ENCODE results near the gene HSF2BP.
"Not testable (repeated sequence)": the region's sequence is repeated elsewhere in the genome, so short reads cannot be mapped to it uniquely, and the experiment has no call there.

Gene HSF2BP

GRCh38 chr21:43687566-43688399, 28.5 kb upstream of the HSF2BP start:
- DNase-seq (ENCODE audit: low read depth in 2 of 3, low spot score in 2 of 3) = no peak

- DNase-seq (ENCODE audit: low read depth in 2 of 3, low spot score in 2 of 3) = no peak
These were observed 27.7 kb upstream of the HSF2BP start for GRCh38 chr21:43686811-43687565.

- no peak for DNase-seq (ENCODE audit: low read depth in 2 of 3, low spot score in 2 of 3)
These were observed 25.1 kb upstream of the HSF2BP start for GRCh38 chr21:43684424-43684823.

GRCh38 chr21:43681650-43682049, 22.4 kb upstream of the HSF2BP start:
- no peak for DNase-seq (ENCODE audit: low read depth in 2 of 3, low spot score in 2 of 3)

GRCh38 chr21:43680421-43680820, 21.1 kb upstream of the HSF2BP start:
- DNase-seq (ENCODE audit: low read depth in 2 of 3, low spot score in 2 of 3) = not testable (repeated sequence)

- no peak for DNase-seq (ENCODE audit: low read depth in 2 of 3, low spot score in 2 of 3)
These were observed 20.7 kb upstream of the HSF2BP start for GRCh38 chr21:43679951-43680350.

GRCh38 chr21:43676391-43676790, 17.1 kb upstream of the HSF2BP start:
- DNase-seq (ENCODE audit: low read depth in 2 of 3, low spot score in 2 of 3) = no peak

GRCh38 chr21:43675871-43676270, 16.6 kb upstream of the HSF2BP start:
- DNase-seq (ENCODE audit: low read depth in 2 of 3, low spot score in 2 of 3) = no peak

GRCh38 chr21:43669828-43670605, 10.7 kb upstream of the HSF2BP start:
- no peak for DNase-seq (ENCODE audit: low read depth in 2 of 3, low spot score in 2 of 3)

GRCh38 chr21:43667191-43667904, 8.1 kb upstream of the HSF2BP start:
- DNase-seq (ENCODE audit: low read depth in 2 of 3, low spot score in 2 of 3) = no peak

GRCh38 chr21:43665879-43666278, 6.6 kb upstream of the HSF2BP start:
- DNase-seq (ENCODE audit: low read depth in 2 of 3, low spot score in 2 of 3) = no peak

GRCh38 chr21:43664358-43664757, 5.1 kb upstream of the HSF2BP start:
- no peak for DNase-seq (ENCODE audit: low read depth in 2 of 3, low spot score in 2 of 3)

GRCh38 chr21:43663033-43663432, 3.7 kb upstream of the HSF2BP start:
- no peak for DNase-seq (ENCODE audit: low read depth in 2 of 3, low spot score in 2 of 3)

- DNase-seq (ENCODE audit: low read depth in 2 of 3, low spot score in 2 of 3) = no peak
These were observed 3.0 kb upstream of the HSF2BP start for GRCh38 chr21:43662286-43662685.

- no peak for DNase-seq (ENCODE audit: low read depth in 2 of 3, low spot score in 2 of 3)
These were observed 536 bp downstream of the HSF2BP start for GRCh38 chr21:43658769-43659135.

GRCh38 chr21:43658088-43658741, 1.1 kb downstream of the HSF2BP start:
- DNase-seq (ENCODE audit: low read depth in 2 of 3, low spot score in 2 of 3) = no peak

GRCh38 chr21:43657355-43658087, 1.8 kb downstream of the HSF2BP start:
- no peak for DNase-seq (ENCODE audit: low read depth in 2 of 3, low spot score in 2 of 3)

- DNase-seq (ENCODE audit: low read depth in 2 of 3, low spot score in 2 of 3) = no peak
These were observed 4.3 kb downstream of the HSF2BP start for GRCh38 chr21:43654806-43655489.

GRCh38 chr21:43653626-43654025, 5.7 kb downstream of the HSF2BP start:
- no peak for DNase-seq (ENCODE audit: low read depth in 2 of 3, low spot score in 2 of 3)

Measured in activated CD8-positive, alpha-beta memory T cell treated with anti-CD3 and anti-CD28 coated beads for 48 hours (primary cell).